ENCODE data around the gene SPCS2.

DNA sequence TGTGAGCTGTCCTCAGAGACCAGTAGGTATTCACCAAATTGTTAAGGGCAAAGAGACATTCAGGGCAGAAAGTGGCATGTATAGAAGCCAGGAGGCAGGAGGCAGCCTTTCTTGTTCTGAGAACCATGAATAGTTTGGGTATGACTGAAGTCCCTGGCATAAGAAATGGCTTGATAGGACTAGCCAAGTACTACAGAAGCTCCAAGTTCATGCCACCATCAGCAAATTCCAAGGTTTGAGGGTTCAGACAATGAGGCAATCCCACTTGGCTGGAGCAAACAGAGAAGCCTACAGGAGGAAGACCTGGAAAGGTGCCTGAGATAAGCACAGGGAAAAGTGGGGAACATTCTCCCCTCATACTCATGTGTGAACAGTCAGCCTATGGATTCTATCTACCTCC lies 25.9 kb upstream of the SPCS2 start:
- TF ChIP-seq CTCF (IDR thresholded peaks at IDR 0.05; ENCODE audit: low read depth, low read length) = no peak
- TF ChIP-seq MYC (IDR thresholded peaks at IDR 0.05; ENCODE audit: low read depth, low read length) = no peak
- no peak for TF ChIP-seq POLR2A (IDR thresholded peaks at IDR 0.05; ENCODE audit: extremely low read depth, insufficient read length)
- TF ChIP-seq, protein P1, sequence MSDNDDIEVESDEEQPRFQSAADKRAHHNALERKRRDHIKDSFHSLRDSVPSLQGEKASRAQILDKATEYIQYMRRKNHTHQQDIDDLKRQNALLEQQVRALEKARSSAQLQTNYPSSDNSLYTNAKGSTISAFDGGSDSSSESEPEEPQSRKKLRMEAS (IDR thresholded peaks at IDR 0.05; ENCODE audit: low read depth, low read length) = no peak

All from NB4 (cell line).